Esophagus squamous epithelium (tissue), 5 donors: ENCODE measurements around the gene MMADHC. TPM values are rescaled to one million over a fixed set of nuclear protein-coding genes. Genes with fewer than 3 reads are reported as not detected.

ENCODE experiments used
- DNase-seq: peaks from one replicate; lab custom pipeline; 2025; lab: John Stamatoyannopoulos, UW
- H3K27ac ChIP-seq, 4 donors: fragments of 200-600 bp; sonication (generic); one replicate each; pipeline ENCODE4 v1.5.1; 2016 to 2019; ENCODE audit warnings: mild to moderate bottlenecking in 1 of 4
- H3K27me3 ChIP-seq, 4 donors: fragments of 200-600 bp; sonication (generic); 1 replicate in 3 of 4; 2 replicates in 1 of 4; pipeline versions ENCODE4 v1.5.1 to v1.6.0; 2017 to 2021; ENCODE audit warnings: antibody characterized with exemption in 1 of 4
- H3K36me3 ChIP-seq, 3 donors: fragments of 200-600 bp; sonication (generic); one replicate each; pipeline ENCODE4 v1.5.1; 2016 to 2019
- H3K4me1 ChIP-seq, 3 donors: fragments of 200-600 bp; sonication (generic); one replicate each; pipeline ENCODE4 v1.5.1; 2017 to 2019
- H3K4me3 ChIP-seq, 4 donors: fragments of 200-600 bp; sonication (generic); 1 replicate in 3 of 4; 2 replicates in 1 of 4; pipeline ENCODE4 v1.5.1; 2016 to 2019; ENCODE audit warnings: mild to moderate bottlenecking in 2 of 4, moderate library complexity in 1 of 4
- H3K9me3 ChIP-seq, 3 donors: fragments of 200-600 bp; sonication (generic); one replicate each; pipeline ENCODE4 v1.5.1; 2016 to 2019
- POLR2A ChIP-seq, 4 donors: fragments of 450-650 bp; IDR thresholded peaks; one replicate each; pipeline ENCODE4 v1.6.1; 2017; ENCODE audit warnings: antibody characterized with exemption in 4 of 4, mild to moderate bottlenecking in 4 of 4, moderate library complexity in 3 of 4
- WGBS, 2 donors: methylation state at CpG; one replicate each; pipeline ENCODE4 v1.1.5; 2018; 5-methylcytosine and 5-hydroxymethylcytosine counted together
- intact Hi-C: fragments of 100-400 bp; cut with DNase I; formaldehyde crosslinking; loops from one replicate; pipeline ENCODE4 v1.15.0; 2022
- total RNA-seq, 4 donors: library from RNA; depleted of rRNA; stranded (reverse); fragments of >200 nt; gene quantifications; one replicate each; pipeline ENCODE4 v1.1.0, GENCODE V29; 2016
- TF ChIP-seq, protein P1 (sequence below), 6 experiments: fragments of 450-650 bp in 4 of 6; fragments of 200-600 bp in 2 of 6; sonication (generic) in 2 of 6; IDR thresholded peaks; one replicate each; pipeline ENCODE4 v1.5.1; 2016 to 2019; ENCODE audit warnings: antibody characterized with exemption in 6 of 6, mild to moderate bottlenecking in 4 of 6, moderate library complexity in 4 of 6
- donor health status: DM: yes; HTN: yes; CAD: no.

MMADHC gene
- total RNA-seq, 4 donors from 2014 or later = 71.9 to 134 (median 110) TPM

- H3K27me3 ChIP-seq = no peaks in the 10 kb centered on the region
- no peak overlapping the region for H3K4me3 ChIP-seq
- TF ChIP-seq, protein P1, sequence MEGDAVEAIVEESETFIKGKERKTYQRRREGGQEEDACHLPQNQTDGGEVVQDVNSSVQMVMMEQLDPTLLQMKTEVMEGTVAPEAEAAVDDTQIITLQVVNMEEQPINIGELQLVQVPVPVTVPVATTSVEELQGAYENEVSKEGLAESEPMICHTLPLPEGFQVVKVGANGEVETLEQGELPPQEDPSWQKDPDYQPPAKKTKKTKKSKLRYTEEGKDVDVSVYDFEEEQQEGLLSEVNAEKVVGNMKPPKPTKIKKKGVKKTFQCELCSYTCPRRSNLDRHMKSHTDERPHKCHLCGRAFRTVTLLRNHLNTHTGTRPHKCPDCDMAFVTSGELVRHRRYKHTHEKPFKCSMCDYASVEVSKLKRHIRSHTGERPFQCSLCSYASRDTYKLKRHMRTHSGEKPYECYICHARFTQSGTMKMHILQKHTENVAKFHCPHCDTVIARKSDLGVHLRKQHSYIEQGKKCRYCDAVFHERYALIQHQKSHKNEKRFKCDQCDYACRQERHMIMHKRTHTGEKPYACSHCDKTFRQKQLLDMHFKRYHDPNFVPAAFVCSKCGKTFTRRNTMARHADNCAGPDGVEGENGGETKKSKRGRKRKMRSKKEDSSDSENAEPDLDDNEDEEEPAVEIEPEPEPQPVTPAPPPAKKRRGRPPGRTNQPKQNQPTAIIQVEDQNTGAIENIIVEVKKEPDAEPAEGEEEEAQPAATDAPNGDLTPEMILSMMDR (IDR thresholded peaks at IDR 0.05) = no peak
- no peak for TF ChIP-seq POLR2A (IDR thresholded peaks at IDR 0.05)
- intact Hi-C loops = no loop called here
- peaks cover 0 to 5% (median 0%) of the 10 kb centered on the region in 3 donors for H3K4me1 ChIP-seq
- H3K36me3 ChIP-seq = no peaks in the 10 kb centered on the region
- WGBS, 2 donors = 76 to 89% methylated on average over 5 of the region's 5 CpGs
- no peak for DNase-seq
- H3K27ac ChIP-seq = no peak overlapping the region
- H3K9me3 ChIP-seq = no peaks in the 10 kb centered on the region
Measured at GRCh38 chr2:149540138-149540537, 47.4 kb downstream of the MMADHC start.

DNA sequence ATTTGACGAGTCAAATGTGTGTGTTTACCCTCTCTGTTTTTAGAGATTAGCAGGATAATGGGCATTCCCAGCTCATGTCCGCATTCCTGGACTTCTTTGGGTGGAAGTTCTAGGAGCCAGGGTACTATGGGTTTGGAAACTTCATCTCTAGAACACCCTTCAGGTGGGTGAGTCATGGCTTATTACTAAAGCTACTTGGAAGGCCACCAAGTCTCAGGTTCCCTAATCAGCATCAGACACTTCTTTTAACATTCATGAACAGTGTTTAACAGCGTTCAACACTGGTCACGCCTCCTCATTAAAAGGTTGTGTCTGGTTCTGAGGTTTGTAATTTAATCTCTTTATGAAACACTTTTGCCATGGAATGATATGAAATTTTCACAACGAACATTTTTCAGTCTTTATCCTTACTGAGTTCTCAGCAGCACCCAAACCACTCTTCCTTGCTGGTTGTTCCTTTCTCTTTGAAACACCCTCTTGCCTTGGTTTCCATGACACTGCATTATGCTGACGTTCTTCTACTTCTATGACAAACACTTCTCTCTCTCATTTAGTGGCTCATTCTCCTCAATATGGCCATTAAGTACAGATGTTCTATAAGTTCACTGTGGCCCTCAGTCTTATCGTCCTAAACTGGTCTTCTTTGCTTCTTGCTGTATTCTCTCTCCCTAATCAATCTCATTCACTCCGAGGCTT, 49.3 kb downstream of the MMADHC start:
- 44 to 55% methylated on average over 7 of the region's 8 CpGs for WGBS, 2 donors
- no peak for DNase-seq
- H3K4me3 ChIP-seq = no peak overlapping the region
- TF ChIP-seq, protein P1 (IDR thresholded peaks at IDR 0.05) = no peak
- no peak for TF ChIP-seq POLR2A (IDR thresholded peaks at IDR 0.05)
- peaks cover 0 to 5% (median 0%) of the 10 kb centered on the region in 3 donors for H3K4me1 ChIP-seq
- no peaks in the 10 kb centered on the region for H3K9me3 ChIP-seq
- H3K27me3 ChIP-seq = no peaks in the 10 kb centered on the region
- intact Hi-C loops = no loop called here
- no peak overlapping the region for H3K27ac ChIP-seq
- no peaks in the 10 kb centered on the region for H3K36me3 ChIP-seq

DNA sequence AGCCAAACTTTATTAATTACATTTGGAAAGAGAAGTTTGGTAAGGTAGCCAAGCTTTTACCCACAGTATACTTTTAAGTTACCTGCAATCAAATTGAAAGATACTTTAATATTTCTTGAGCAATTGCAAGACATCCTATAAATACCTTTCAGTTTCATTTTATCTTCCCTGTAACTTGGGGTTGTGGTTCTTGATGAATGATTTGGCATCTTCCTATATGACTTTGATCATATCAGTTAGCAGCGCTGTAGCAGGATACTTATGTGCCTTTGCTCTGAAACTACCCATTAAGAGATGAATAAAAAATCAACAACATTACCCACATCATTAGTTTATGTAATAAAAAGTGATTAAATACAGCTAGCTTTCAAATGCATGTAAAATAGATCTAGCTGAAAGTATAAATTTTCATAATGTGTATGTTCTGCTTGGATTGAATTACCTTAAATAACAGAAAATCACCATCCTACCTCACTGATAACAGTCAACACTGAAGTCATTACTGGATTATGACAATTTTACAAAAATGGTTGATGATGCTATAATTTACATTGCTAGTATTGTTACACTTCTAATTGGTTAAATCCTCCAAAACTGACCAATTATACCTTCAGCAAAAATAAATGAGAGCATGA, 50.4 kb downstream of the MMADHC start:
- no peak overlapping the region for H3K27ac ChIP-seq

DNA sequence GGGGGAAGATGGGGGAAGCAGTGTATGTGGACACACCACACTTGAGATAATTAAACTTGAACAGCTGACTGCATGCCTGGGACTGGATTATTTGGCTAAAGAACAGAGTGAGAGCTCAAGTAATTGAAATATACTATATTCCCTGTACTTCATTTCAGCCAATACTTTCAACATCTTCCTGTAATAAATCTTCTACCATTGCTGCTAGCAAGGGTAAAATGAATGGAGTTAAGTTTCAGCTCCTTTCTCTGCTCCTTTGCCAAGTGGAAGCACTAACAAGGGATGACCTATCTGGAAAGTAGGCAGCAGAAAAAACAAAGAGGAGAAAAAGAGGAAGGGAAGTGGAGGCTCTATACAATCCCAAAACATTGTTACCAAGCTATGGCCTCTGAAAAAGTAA, 50.9 kb downstream of the MMADHC start:
- intact Hi-C loops = no loop called here
- Histone ChIP-seq H3K27ac (no peak overlapping the region), H3K27me3 (no peaks in the 10 kb centered on the region), H3K36me3 (no peaks in the 10 kb centered on the region), H3K9me3 (no peaks in the 10 kb centered on the region), H3K4me3 (no peak overlapping the region), H3K4me1 (peaks cover 0 to 5% (median 0%) of the 10 kb centered on the region in 3 donors)
- TF ChIP-seq POLR2A (IDR thresholded peaks at IDR 0.05) = no peak
- TF ChIP-seq, protein P1 (IDR thresholded peaks at IDR 0.05) = no peak
- DNase-seq = no peak

More for the DNA sequence above, 50.4 kb downstream of the MMADHC start:
- DNase-seq = no peak
- Histone ChIP-seq H3K4me1 (peaks cover 0 to 5% (median 0%) of the 10 kb centered on the region in 3 donors), H3K36me3 (no peaks in the 10 kb centered on the region), H3K9me3 (no peaks in the 10 kb centered on the region), H3K27me3 (no peaks in the 10 kb centered on the region), H3K4me3 (no peak overlapping the region)
- intact Hi-C loops = no loop called here
- TF ChIP-seq POLR2A (IDR thresholded peaks at IDR 0.05) = no peak
- TF ChIP-seq, protein P1 (IDR thresholded peaks at IDR 0.05) = no peak
- 0 to 8% methylated on average over 1 of the region's 1 CpG for WGBS, 2 donors

DNA sequence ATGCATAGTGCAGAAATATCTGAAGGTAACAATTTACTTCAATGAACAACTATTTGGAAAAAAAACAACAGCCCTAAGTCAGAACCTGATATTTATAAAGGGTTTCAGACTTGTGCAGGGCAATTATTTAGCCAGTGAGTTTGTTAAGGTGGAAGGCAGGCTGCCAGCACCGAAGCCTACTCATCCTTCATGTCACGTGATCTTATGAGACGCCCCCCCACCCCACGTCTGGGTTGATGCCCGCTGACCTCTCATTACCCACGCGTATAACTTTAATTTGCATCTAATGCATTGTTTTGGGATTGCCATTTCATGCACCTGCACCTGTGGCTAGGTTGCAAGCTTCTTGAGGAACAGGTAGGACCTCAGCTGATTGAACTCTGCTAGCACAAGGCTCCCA, 52.9 kb downstream of the MMADHC start:
- Histone ChIP-seq H3K27me3 (no peaks in the 10 kb centered on the region), H3K27ac (no peak overlapping the region), H3K36me3 (no peaks in the 10 kb centered on the region), H3K4me3 (no peak overlapping the region), H3K4me1 (peaks cover 0 to 5% (median 0%) of the 10 kb centered on the region in 3 donors), H3K9me3 (no peaks in the 10 kb centered on the region)
- intact Hi-C loops = no loop called here
- DNase-seq = no peak
- WGBS, 2 donors = 71 to 74% methylated on average over 7 of the region's 7 CpGs
- TF ChIP-seq, protein P1 (IDR thresholded peaks at IDR 0.05) = no peak
- TF ChIP-seq POLR2A (IDR thresholded peaks at IDR 0.05) = no peak
